ENCODE results near the gene RPS19. TPM values are rescaled to one million over a fixed set of nuclear protein-coding genes. Genes with fewer than 3 reads are reported as not detected.

RPS19 gene
- polyA plus RNA-seq, 3 donors, result 1,592 to 2,502 (median 1,675) TPM

GRCh38 chr19:41851456-41851855 is 8.6 kb upstream of the RPS19 start:
- 38 to 47% (median 39%) methylated on average over 4 of the region's 4 CpGs for WGBS, 3 donors
- H3K27ac ChIP-seq (ENCODE audit: low read depth, low read length), result no peak overlapping the region

- WGBS, 3 donors, result 40 to 83% (median 68%) methylated on average over 2 of the region's 2 CpGs
- H3K27ac ChIP-seq (ENCODE audit: low read depth, low read length), result no peak overlapping the region
These were observed 6.7 kb upstream of the RPS19 start for GRCh38 chr19:41853344-41853743.

GRCh38 chr19:41853768-41854167 is 6.3 kb upstream of the RPS19 start:
- H3K27ac ChIP-seq (ENCODE audit: low read depth, low read length), result no peak overlapping the region
- WGBS, 3 donors, result 46 to 56% (median 48%) methylated on average over 2 of the region's 2 CpGs

- 0 to 6% (median 2%) methylated on average over 8 of the region's 8 CpGs for WGBS, 3 donors
- H3K27ac ChIP-seq (ENCODE audit: low read depth, low read length), result no peak overlapping the region
These were observed 840 bp upstream of the RPS19 start for GRCh38 chr19:41859213-41859617.

- H3K27ac ChIP-seq (ENCODE audit: low read depth, low read length), result peak overlapping the region; percentile 71
- 0 to 1% (median 0%) methylated on average over 42 to 45 of the region's 45 CpGs for WGBS, 3 donors
These were observed 512 bp downstream of the RPS19 start for GRCh38 chr19:41860419-41861115.

- WGBS, 3 donors, result 25 to 30% (median 30%) methylated on average over 9 of the region's 9 CpGs
- H3K27ac ChIP-seq (ENCODE audit: low read depth, low read length), result no peak overlapping the region
These were observed 1.2 kb downstream of the RPS19 start for GRCh38 chr19:41861116-41861768.

GRCh38 chr19:41861846-41862245 is 1.8 kb downstream of the RPS19 start:
- H3K27ac ChIP-seq (ENCODE audit: low read depth, low read length), result no peak overlapping the region
- WGBS, 3 donors, result 68 to 77% (median 70%) methylated on average over 9 of the region's 9 CpGs

GRCh38 chr19:41862445-41862986 is 2.5 kb downstream of the RPS19 start:
- H3K27ac ChIP-seq (ENCODE audit: low read depth, low read length), result no peak overlapping the region
- WGBS, 3 donors, result 71 to 75% (median 72%) methylated on average over 2 of the region's 2 CpGs

- H3K27ac ChIP-seq (ENCODE audit: low read depth, low read length), result no peak overlapping the region
- WGBS, 3 donors, result 73 to 88% (median 82%) methylated on average over 11 of the region's 11 CpGs
These were observed 3.3 kb downstream of the RPS19 start for GRCh38 chr19:41863209-41863931.

- H3K27ac ChIP-seq (ENCODE audit: low read depth, low read length), result no peak overlapping the region
- WGBS, 3 donors, result 82 to 89% (median 88%) methylated on average over 5 of the region's 5 CpGs
These were observed 4.3 kb downstream of the RPS19 start for GRCh38 chr19:41864374-41864773.

GRCh38 chr19:41866284-41866683 is 6.2 kb downstream of the RPS19 start:
- H3K27ac ChIP-seq (ENCODE audit: low read depth, low read length), result no peak overlapping the region
- 93 to 95% (median 93%) methylated on average over 3 of the region's 3 CpGs for WGBS, 3 donors

GRCh38 chr19:41868120-41868988 is 8.3 kb downstream of the RPS19 start:
- 50 to 85% (median 80%) methylated on average over 10 of the region's 10 CpGs for WGBS, 3 donors
- no peak overlapping the region for H3K27ac ChIP-seq (ENCODE audit: low read depth, low read length)

- 80 to 87% (median 86%) methylated on average over 12 of the region's 12 CpGs for WGBS, 3 donors
- no peak overlapping the region for H3K27ac ChIP-seq (ENCODE audit: low read depth, low read length)
These were observed 8.9 kb downstream of the RPS19 start for GRCh38 chr19:41868989-41869300.

GRCh38 chr19:41869374-41869955 is 9.4 kb downstream of the RPS19 start:
- WGBS, 3 donors, result 75 to 85% (median 83%) methylated on average over 13 of the region's 13 CpGs

GRCh38 chr19:41870401-41870873 is 10.4 kb downstream of the RPS19 start:
- WGBS, 3 donors, result 39 to 96% (median 58%) methylated on average over 3 of the region's 3 CpGs
- H3K27ac ChIP-seq (ENCODE audit: low read depth, low read length), result no peak overlapping the region

More at GRCh38 chr19:41869374-41869955, 9.4 kb downstream of the RPS19 start:
- no peak overlapping the region for H3K27ac ChIP-seq (ENCODE audit: low read depth, low read length)

- 45 to 69% (median 45%) methylated on average over 16 of the region's 16 CpGs for WGBS, 3 donors
- H3K27ac ChIP-seq (ENCODE audit: low read depth, low read length), result no peak overlapping the region
These were observed 11.7 kb downstream of the RPS19 start for GRCh38 chr19:41871573-41872383.

GRCh38 chr19:41872384-41872774 is 12.3 kb downstream of the RPS19 start:
- 86 to 92% (median 88%) methylated on average over 12 of the region's 12 CpGs for WGBS, 3 donors
- H3K27ac ChIP-seq (ENCODE audit: low read depth, low read length), result no peak overlapping the region
